ENCODE results near the gene AHCYL1.

AHCYL1 gene

GRCh38 chr1:109977657-109978378, 6.7 kb upstream of the AHCYL1 start:
- H3K9ac ChIP-seq (ENCODE audit: low read length) = no peak overlapping the region
- no peaks in the 10 kb centered on the region for H3K9me3 ChIP-seq (ENCODE audit: control insufficient read depth, low read depth, low read length)
- H3K27me3 ChIP-seq (ENCODE audit: control insufficient read depth, insufficient read depth, low read length) = no peaks in the 10 kb centered on the region
- no peak overlapping the region for H3K4me3 ChIP-seq (ENCODE audit: low read length)
- no peak overlapping the region for H3K27ac ChIP-seq (ENCODE audit: low read length)
- no peaks in the 10 kb centered on the region for H3K4me1 ChIP-seq (ENCODE audit: control insufficient read depth, low read depth, low read length)
- H3K36me3 ChIP-seq (ENCODE audit: control insufficient read depth, low read depth, low read length) = no peaks in the 10 kb centered on the region

- Histone ChIP-seq H3K4me3 (ENCODE audit: low read length) (no peak overlapping the region), H3K36me3 (ENCODE audit: control insufficient read depth, low read depth, low read length) (no peaks in the 10 kb centered on the region), H3K27ac (ENCODE audit: low read length) (no peak overlapping the region), H3K4me1 (ENCODE audit: control insufficient read depth, low read depth, low read length) (peaks cover 3% of the 10 kb centered on the region), H3K9ac (ENCODE audit: low read length) (no peak overlapping the region), H3K27me3 (ENCODE audit: control insufficient read depth, insufficient read depth, low read length) (no peaks in the 10 kb centered on the region), H3K9me3 (ENCODE audit: control insufficient read depth, low read depth, low read length) (no peaks in the 10 kb centered on the region)
Observed at GRCh38 chr1:109978761-109979488, 5.6 kb upstream of the AHCYL1 start.

- H3K4me3 ChIP-seq (ENCODE audit: low read length) = no peak overlapping the region
- no peaks in the 10 kb centered on the region for H3K36me3 ChIP-seq (ENCODE audit: control insufficient read depth, low read depth, low read length)
- no peaks in the 10 kb centered on the region for H3K27me3 ChIP-seq (ENCODE audit: control insufficient read depth, insufficient read depth, low read length)
- H3K4me1 ChIP-seq (ENCODE audit: control insufficient read depth, low read depth, low read length) = peaks cover 7% of the 10 kb centered on the region
- no peak overlapping the region for H3K27ac ChIP-seq (ENCODE audit: low read length)
- H3K9ac ChIP-seq (ENCODE audit: low read length) = no peak overlapping the region
- H3K9me3 ChIP-seq (ENCODE audit: control insufficient read depth, low read depth, low read length) = no peaks in the 10 kb centered on the region
Observed at GRCh38 chr1:109979489-109980091, 5.0 kb upstream of the AHCYL1 start.

GRCh38 chr1:109980324-109981003, 4.1 kb upstream of the AHCYL1 start:
- no peaks in the 10 kb centered on the region for H3K27me3 ChIP-seq (ENCODE audit: control insufficient read depth, insufficient read depth, low read length)
- no peaks in the 10 kb centered on the region for H3K9me3 ChIP-seq (ENCODE audit: control insufficient read depth, low read depth, low read length)
- no peak overlapping the region for H3K27ac ChIP-seq (ENCODE audit: low read length)
- H3K4me3 ChIP-seq (ENCODE audit: low read length) = no peak overlapping the region
- peaks cover 7% of the 10 kb centered on the region for H3K4me1 ChIP-seq (ENCODE audit: control insufficient read depth, low read depth, low read length)
- no peak overlapping the region for H3K9ac ChIP-seq (ENCODE audit: low read length)
- H3K36me3 ChIP-seq (ENCODE audit: control insufficient read depth, low read depth, low read length) = no peaks in the 10 kb centered on the region

GRCh38 chr1:109981004-109981335, 3.6 kb upstream of the AHCYL1 start:
- Histone ChIP-seq H3K9me3 (ENCODE audit: control insufficient read depth, low read depth, low read length) (no peaks in the 10 kb centered on the region), H3K4me3 (ENCODE audit: low read length) (no peak overlapping the region), H3K27me3 (ENCODE audit: control insufficient read depth, insufficient read depth, low read length) (no peaks in the 10 kb centered on the region), H3K36me3 (ENCODE audit: control insufficient read depth, low read depth, low read length) (no peaks in the 10 kb centered on the region), H3K4me1 (ENCODE audit: control insufficient read depth, low read depth, low read length) (peaks cover 11% of the 10 kb centered on the region), H3K9ac (ENCODE audit: low read length) (no peak overlapping the region), H3K27ac (ENCODE audit: low read length) (no peak overlapping the region)

- Histone ChIP-seq H3K9me3 (ENCODE audit: control insufficient read depth, low read depth, low read length) (no peaks in the 10 kb centered on the region), H3K36me3 (ENCODE audit: control insufficient read depth, low read depth, low read length) (no peaks in the 10 kb centered on the region), H3K4me1 (ENCODE audit: control insufficient read depth, low read depth, low read length) (peaks cover 19% of the 10 kb centered on the region), H3K9ac (ENCODE audit: low read length) (no peak overlapping the region), H3K27me3 (ENCODE audit: control insufficient read depth, insufficient read depth, low read length) (no peaks in the 10 kb centered on the region), H3K27ac (ENCODE audit: low read length) (no peak overlapping the region), H3K4me3 (ENCODE audit: low read length) (peak overlapping the region; percentile 18)
Observed at GRCh38 chr1:109983380-109984189, 980 bp upstream of the AHCYL1 start.

- peak overlapping the region; percentile 22 for H3K9ac ChIP-seq (ENCODE audit: low read length)
- peaks cover 19% of the 10 kb centered on the region for H3K4me1 ChIP-seq (ENCODE audit: control insufficient read depth, low read depth, low read length)
Observed at GRCh38 chr1:109984190-109984455, 442 bp upstream of the AHCYL1 start.

GRCh38 chr1:109985247-109986053, 885 bp downstream of the AHCYL1 start:
- peak overlapping the region; percentile 90 for H3K4me3 ChIP-seq (ENCODE audit: low read length)
- no peaks in the 10 kb centered on the region for H3K9me3 ChIP-seq (ENCODE audit: control insufficient read depth, low read depth, low read length)
- no peaks in the 10 kb centered on the region for H3K27me3 ChIP-seq (ENCODE audit: control insufficient read depth, insufficient read depth, low read length)
- no peaks in the 10 kb centered on the region for H3K36me3 ChIP-seq (ENCODE audit: control insufficient read depth, low read depth, low read length)
- H3K4me1 ChIP-seq (ENCODE audit: control insufficient read depth, low read depth, low read length) = peaks cover 19% of the 10 kb centered on the region
- peak overlapping the region; percentile 27 for H3K27ac ChIP-seq (ENCODE audit: low read length)
- H3K9ac ChIP-seq (ENCODE audit: low read length) = peak overlapping the region; percentile 86

More at GRCh38 chr1:109984190-109984455, 442 bp upstream of the AHCYL1 start:
- Histone ChIP-seq H3K36me3 (ENCODE audit: control insufficient read depth, low read depth, low read length) (no peaks in the 10 kb centered on the region), H3K9me3 (ENCODE audit: control insufficient read depth, low read depth, low read length) (no peaks in the 10 kb centered on the region), H3K27me3 (ENCODE audit: control insufficient read depth, insufficient read depth, low read length) (no peaks in the 10 kb centered on the region), H3K27ac (ENCODE audit: low read length) (no peak overlapping the region), H3K4me3 (ENCODE audit: low read length) (peak overlapping the region; percentile 18)

GRCh38 chr1:109986054-109986444, 1.5 kb downstream of the AHCYL1 start:
- H3K27me3 ChIP-seq (ENCODE audit: control insufficient read depth, insufficient read depth, low read length) = no peaks in the 10 kb centered on the region
- H3K4me3 ChIP-seq (ENCODE audit: low read length) = peak overlapping the region; percentile 90
- H3K4me1 ChIP-seq (ENCODE audit: control insufficient read depth, low read depth, low read length) = peaks cover 19% of the 10 kb centered on the region
- H3K9ac ChIP-seq (ENCODE audit: low read length) = peak overlapping the region; percentile 86
- H3K27ac ChIP-seq (ENCODE audit: low read length) = no peak overlapping the region
- H3K9me3 ChIP-seq (ENCODE audit: control insufficient read depth, low read depth, low read length) = no peaks in the 10 kb centered on the region
- no peaks in the 10 kb centered on the region for H3K36me3 ChIP-seq (ENCODE audit: control insufficient read depth, low read depth, low read length)

- no peak overlapping the region for H3K9ac ChIP-seq (ENCODE audit: low read length)
- peaks cover 19% of the 10 kb centered on the region for H3K4me1 ChIP-seq (ENCODE audit: control insufficient read depth, low read depth, low read length)
- no peak overlapping the region for H3K27ac ChIP-seq (ENCODE audit: low read length)
- H3K27me3 ChIP-seq (ENCODE audit: control insufficient read depth, insufficient read depth, low read length) = no peaks in the 10 kb centered on the region
- H3K36me3 ChIP-seq (ENCODE audit: control insufficient read depth, low read depth, low read length) = no peaks in the 10 kb centered on the region
- no peaks in the 10 kb centered on the region for H3K9me3 ChIP-seq (ENCODE audit: control insufficient read depth, low read depth, low read length)
- H3K4me3 ChIP-seq (ENCODE audit: low read length) = no peak overlapping the region
Observed at GRCh38 chr1:109988349-109988914, 3.9 kb downstream of the AHCYL1 start.
